ENCODE results near the gene MRPS6. TPM values are rescaled to one million over a fixed set of nuclear protein-coding genes. Genes with fewer than 3 reads are reported as not detected.

MRPS6 gene
- total RNA-seq, 4 donors from 2014 or later, result 33.1 to 63.7 (median 39.3) TPM

DNA sequence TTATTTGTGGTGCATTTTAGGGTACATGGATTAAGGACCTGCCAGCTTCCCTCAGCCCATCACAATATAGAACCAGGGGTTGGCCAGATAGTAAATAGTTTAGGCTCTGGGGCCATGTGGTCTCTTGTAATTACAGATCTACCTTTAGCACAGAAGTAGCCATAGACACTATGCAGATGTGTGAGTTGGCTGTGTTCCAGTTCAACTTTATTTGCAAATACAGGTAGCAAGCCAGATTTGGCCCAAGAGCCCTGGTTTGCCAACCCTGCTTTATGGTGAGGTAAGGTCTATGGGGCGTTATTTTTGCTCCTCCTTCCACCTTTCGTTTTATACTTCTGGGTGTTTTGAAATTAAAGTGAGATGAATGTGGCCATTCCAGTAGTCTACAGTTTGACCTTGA lies 48.7 kb downstream of the MRPS6 start:
- TF ChIP-seq EP300 (IDR thresholded peaks at IDR 0.05) (no peak), POLR2A (IDR thresholded peaks at IDR 0.05) (no peak), POLR2AphosphoS5 (IDR thresholded peaks at IDR 0.05) (no peak)
- TF ChIP-seq, protein P1, sequence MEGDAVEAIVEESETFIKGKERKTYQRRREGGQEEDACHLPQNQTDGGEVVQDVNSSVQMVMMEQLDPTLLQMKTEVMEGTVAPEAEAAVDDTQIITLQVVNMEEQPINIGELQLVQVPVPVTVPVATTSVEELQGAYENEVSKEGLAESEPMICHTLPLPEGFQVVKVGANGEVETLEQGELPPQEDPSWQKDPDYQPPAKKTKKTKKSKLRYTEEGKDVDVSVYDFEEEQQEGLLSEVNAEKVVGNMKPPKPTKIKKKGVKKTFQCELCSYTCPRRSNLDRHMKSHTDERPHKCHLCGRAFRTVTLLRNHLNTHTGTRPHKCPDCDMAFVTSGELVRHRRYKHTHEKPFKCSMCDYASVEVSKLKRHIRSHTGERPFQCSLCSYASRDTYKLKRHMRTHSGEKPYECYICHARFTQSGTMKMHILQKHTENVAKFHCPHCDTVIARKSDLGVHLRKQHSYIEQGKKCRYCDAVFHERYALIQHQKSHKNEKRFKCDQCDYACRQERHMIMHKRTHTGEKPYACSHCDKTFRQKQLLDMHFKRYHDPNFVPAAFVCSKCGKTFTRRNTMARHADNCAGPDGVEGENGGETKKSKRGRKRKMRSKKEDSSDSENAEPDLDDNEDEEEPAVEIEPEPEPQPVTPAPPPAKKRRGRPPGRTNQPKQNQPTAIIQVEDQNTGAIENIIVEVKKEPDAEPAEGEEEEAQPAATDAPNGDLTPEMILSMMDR (IDR thresholded peaks at IDR 0.05), result no peak
- no peaks in the 10 kb centered on the region for H3K27me3 ChIP-seq
- H3K9me3 ChIP-seq, result no peaks in the 10 kb centered on the region
- 83 to 89% methylated on average over 2 of the region's 2 CpGs for WGBS, 2 donors (ENCODE audit: low coverage in 1 of 2)
- H3K4me3 ChIP-seq, result no peak overlapping the region
- H3K4me1 ChIP-seq, result peaks cover 4 to 45% (median 6%) of the 10 kb centered on the region in 3 donors
- ATAC-seq, result no peak
- no peak overlapping the region for H3K27ac ChIP-seq
- peaks cover 0 to 8% of the 10 kb centered on the region in 2 donors for H3K36me3 ChIP-seq

- ATAC-seq, result no peak
- Histone ChIP-seq H3K4me3 (no peak overlapping the region), H3K36me3 (peaks cover 0 to 11% of the 10 kb centered on the region in 2 donors), H3K27ac (no peak overlapping the region), H3K9me3 (no peaks in the 10 kb centered on the region), H3K27me3 (no peaks in the 10 kb centered on the region), H3K4me1 (peaks cover 4 to 61% (median 13%) of the 10 kb centered on the region in 3 donors)
- 87 to 95% methylated on average over 3 to 8 of the region's 8 CpGs for WGBS, 2 donors (ENCODE audit: low coverage in 1 of 2)
- TF ChIP-seq, protein P1 (IDR thresholded peaks at IDR 0.05), result no peak
- TF ChIP-seq POLR2A (IDR thresholded peaks at IDR 0.05) (no peak), POLR2AphosphoS5 (IDR thresholded peaks at IDR 0.05) (no peak), EP300 (IDR thresholded peaks at IDR 0.05) (no peak)
Measured at GRCh38 chr21:34123609-34124008, 50.2 kb downstream of the MRPS6 start.

DNA sequence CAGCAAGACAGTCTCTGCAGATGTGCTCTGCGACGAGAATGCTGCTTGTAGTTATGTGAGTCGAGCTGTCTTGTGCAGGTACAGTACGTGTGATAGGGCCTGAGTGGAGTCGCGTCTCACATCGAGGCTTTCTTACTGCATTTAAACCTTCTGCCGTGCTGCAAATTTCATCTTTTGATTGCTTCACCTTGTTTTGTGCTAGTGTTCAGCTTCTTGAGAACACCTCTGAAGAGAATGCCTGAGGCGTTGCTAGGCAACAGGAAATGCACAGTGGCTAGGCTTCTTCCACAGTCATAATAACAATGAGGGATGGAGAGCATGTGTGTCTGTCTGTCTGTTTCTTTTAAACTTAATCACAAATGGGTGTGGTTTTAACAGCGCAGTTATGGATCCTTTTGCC lies 52.9 kb downstream of the MRPS6 start:
- peaks cover 0 to 11% of the 10 kb centered on the region in 2 donors for H3K36me3 ChIP-seq
- WGBS, 2 donors (ENCODE audit: low coverage in 1 of 2), result 72 to 79% methylated on average over 10 of the region's 10 CpGs
- no peak overlapping the region for H3K4me3 ChIP-seq
- peaks cover 26 to 82% (median 32%) of the 10 kb centered on the region in 3 donors for H3K4me1 ChIP-seq
- TF ChIP-seq POLR2AphosphoS5 (IDR thresholded peaks at IDR 0.05) (no peak), EP300 (IDR thresholded peaks at IDR 0.05) (no peak), POLR2A (IDR thresholded peaks at IDR 0.05) (no peak)
- TF ChIP-seq, protein P1 (IDR thresholded peaks at IDR 0.05), result no peak
- H3K9me3 ChIP-seq, result no peaks in the 10 kb centered on the region
- H3K27me3 ChIP-seq, result no peaks in the 10 kb centered on the region
- ATAC-seq, result no peak
- H3K27ac ChIP-seq, result peak overlapping the region in 3 of 4 donors; percentile 83 to 89 (median 87)

- 39 to 72% methylated on average over 3 of the region's 5 CpGs for WGBS, 2 donors (ENCODE audit: low coverage in 1 of 2)
- H3K4me1 ChIP-seq, result peaks cover 28 to 82% (median 37%) of the 10 kb centered on the region in 3 donors
Measured at GRCh38 chr21:34126691-34127090, 53.3 kb downstream of the MRPS6 start.

DNA sequence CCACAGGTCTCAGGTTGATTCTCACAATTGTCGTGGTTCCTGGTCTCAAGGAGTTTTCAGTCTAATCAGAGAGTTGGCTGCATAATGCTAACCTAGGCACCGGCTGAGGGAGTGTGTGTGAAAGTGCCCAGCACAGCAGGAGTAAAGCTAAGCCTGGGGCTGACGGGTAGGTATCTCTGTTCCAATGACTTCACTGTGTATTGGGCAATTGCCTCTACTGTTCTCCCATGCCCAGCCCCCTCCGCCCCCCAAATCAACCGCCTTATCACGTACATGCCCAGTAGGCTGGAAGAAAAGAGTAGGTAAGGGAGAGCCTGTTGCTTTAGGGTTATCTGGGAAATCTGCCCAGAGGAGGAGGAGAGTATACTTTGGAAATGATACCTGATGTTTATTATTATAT lies 54.7 kb downstream of the MRPS6 start:
- peak; percentile 8 for TF ChIP-seq POLR2AphosphoS5 (IDR thresholded peaks at IDR 0.05)
- no peak for TF ChIP-seq POLR2A (IDR thresholded peaks at IDR 0.05)
- TF ChIP-seq EP300 (IDR thresholded peaks at IDR 0.05), result no peak
- WGBS, 2 donors (ENCODE audit: low coverage in 1 of 2), result 58 to 80% methylated on average over 1 to 4 of the region's 6 CpGs
- H3K4me3 ChIP-seq, result no peak overlapping the region
- H3K36me3 ChIP-seq, result peaks cover 0 to 11% of the 10 kb centered on the region in 2 donors
- no peaks in the 10 kb centered on the region for H3K27me3 ChIP-seq
- peaks cover 26 to 82% (median 40%) of the 10 kb centered on the region in 3 donors for H3K4me1 ChIP-seq
- H3K9me3 ChIP-seq, result no peaks in the 10 kb centered on the region
- H3K27ac ChIP-seq, result peak overlapping the region; percentile 82 to 89 (median 85)
- no peak for ATAC-seq

More at GRCh38 chr21:34126691-34127090, 53.3 kb downstream of the MRPS6 start:
- Histone ChIP-seq H3K9me3 (no peaks in the 10 kb centered on the region), H3K36me3 (peaks cover 0 to 11% of the 10 kb centered on the region in 2 donors), H3K27me3 (no peaks in the 10 kb centered on the region), H3K27ac (peak overlapping the region in 3 of 4 donors; percentile 83 to 89 (median 87)), H3K4me3 (no peak overlapping the region)
- TF ChIP-seq, protein P1 (IDR thresholded peaks at IDR 0.05), result no peak
- TF ChIP-seq POLR2AphosphoS5 (IDR thresholded peaks at IDR 0.05) (no peak), EP300 (IDR thresholded peaks at IDR 0.05) (no peak), POLR2A (IDR thresholded peaks at IDR 0.05) (no peak)
- ATAC-seq, result no peak
